HG03520 (cell line): ENCODE results near the gene GDAP1L1.
"Not testable (repeated sequence)": the region's sequence is repeated elsewhere in the genome, so short reads cannot be mapped to it uniquely, and the experiment has no call there.

Experiments used
- ATAC-seq: cut with Tn5 transposase; IDR thresholded peaks from one replicate; pipeline ENCODE4 v1.9.1; 2021; ENCODE audit warnings: mild to moderate bottlenecking, moderate library complexity; ENCODE audit not compliant: unreplicated experiment

Gene GDAP1L1

GRCh38 chr20:44299011-44299535, 52.0 kb downstream of the GDAP1L1 start:
- ATAC-seq, result not testable (repeated sequence)

GRCh38 chr20:44301285-44301684, 54.2 kb downstream of the GDAP1L1 start:
- no peak for ATAC-seq

DNA sequence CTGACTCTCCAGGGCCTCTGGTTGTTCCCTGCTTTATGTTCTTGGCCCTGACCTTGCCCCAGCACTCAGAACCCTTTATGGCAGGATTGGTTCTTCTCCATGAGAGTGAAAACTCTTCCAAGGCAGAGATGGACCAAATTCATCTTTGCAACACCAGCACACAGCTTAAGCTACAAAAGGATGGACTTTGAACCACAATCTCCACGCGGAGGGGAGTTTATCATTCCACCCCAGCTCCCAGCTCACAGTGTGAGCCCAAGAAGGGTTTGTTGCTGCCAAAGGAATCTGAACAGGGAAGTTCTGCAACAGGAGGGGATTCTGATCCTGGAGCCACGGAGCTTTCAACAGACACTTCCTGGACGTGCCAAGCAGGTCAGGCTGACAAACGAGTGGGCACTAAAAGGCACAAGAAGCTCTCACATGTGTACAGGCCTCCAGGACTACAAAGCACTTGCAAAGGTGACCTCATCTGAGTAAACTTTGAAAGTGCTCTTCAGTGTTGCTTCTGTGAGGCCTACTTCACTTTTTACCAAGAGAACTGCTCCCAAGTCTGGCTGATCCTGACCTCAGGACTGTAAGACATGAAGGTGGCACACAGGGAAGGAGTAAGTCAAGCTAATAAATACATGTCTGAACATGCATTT, 55.0 kb downstream of the GDAP1L1 start:
- ATAC-seq, result no peak

DNA sequence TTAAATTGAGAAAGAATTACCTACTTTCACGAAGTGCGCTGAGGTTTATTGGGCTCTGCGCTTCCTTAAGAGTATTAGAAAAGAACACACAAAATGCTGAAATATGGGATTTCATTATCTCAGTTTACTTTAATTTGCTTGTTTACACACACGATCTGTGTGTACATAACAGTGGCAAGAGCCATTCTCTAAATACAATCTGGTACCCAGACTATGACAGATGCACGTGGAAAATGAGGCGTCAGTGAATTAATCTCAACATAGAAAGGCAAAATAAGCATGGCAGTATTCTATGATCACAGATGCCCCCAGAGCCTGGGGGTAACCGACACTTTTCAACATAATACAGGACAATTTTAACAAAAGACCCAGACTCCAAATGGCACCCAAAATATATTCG, 55.6 kb downstream of the GDAP1L1 start:
- ATAC-seq, result no peak

DNA sequence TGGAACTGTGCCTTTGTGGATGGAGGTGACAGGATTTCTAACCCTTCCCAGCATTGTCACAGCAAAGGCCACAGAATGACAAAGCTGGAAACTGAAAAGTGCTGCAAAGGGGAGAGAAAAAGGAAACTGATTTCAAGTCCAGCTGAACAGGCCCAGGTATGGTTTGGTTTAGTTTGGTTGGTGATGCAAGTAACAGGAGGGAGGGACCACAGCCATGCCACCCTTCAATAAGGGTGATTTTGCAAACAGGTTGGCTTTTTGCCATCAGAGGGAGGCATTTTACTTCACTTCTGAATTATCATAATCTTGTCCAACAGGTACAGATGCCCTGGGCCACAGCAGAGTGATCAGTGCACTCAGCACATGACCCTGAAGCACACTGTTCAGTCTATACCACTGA, 57.3 kb downstream of the GDAP1L1 start:
- no peak for ATAC-seq

GRCh38 chr20:44306927-44307326, 59.8 kb downstream of the GDAP1L1 start:
- ATAC-seq, result no peak

GRCh38 chr20:44309763-44310663, 62.9 kb downstream of the GDAP1L1 start:
- no peak for ATAC-seq

DNA sequence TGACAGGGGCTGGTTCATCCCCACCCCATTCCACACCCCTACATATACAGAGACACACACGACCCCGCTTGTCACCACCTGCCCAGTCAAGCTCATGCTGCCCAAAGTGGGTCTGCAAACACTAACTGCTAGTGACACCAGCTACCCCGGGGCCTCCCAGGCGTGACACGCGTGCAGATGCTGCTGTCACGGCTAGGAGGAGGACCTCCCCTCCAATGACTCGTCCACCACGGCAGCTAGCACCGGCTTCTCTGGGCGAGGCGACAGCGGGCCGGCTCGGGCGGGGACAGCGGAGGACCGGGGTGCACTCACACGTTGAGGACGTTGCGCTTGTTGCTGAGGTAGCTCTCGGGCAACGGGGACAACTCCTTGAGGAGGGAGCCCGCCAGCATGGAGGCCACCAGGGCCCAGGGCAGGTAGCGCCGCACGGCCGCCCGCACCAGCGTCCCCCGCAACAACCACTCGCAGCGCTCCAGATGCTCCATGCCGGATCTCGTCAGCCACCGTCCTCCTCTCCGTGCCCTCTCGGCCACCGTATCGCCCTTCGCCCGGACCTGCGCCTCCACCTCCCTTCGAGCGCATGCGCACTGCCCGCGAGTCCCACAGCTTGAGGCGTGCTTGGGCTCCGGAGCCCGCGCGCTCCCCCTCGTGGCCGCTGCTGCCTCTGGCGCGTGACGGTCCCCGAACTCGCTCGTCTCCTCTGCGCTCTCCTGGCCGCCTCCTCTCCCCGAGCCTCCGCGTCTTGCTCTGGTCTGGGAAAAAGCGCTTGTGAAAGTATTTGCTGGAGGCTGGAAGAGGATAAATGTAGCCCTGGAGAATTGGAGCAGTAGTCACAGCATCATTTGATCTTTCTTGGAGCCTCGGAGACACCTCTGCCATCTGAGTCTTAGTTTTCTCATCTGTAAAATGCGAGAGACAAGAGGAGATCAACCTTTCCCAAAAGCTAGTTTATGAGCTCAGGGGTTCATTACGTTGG, 63.8 kb downstream of the GDAP1L1 start, which contains the start of gene FITM2:
TSS of gene FITM2 (minus strand) at position 539 of the 976 bp plus-strand sequence. CDS start at position 485, 54 bp downstream.
- ATAC-seq, result peak; percentile 86

DNA sequence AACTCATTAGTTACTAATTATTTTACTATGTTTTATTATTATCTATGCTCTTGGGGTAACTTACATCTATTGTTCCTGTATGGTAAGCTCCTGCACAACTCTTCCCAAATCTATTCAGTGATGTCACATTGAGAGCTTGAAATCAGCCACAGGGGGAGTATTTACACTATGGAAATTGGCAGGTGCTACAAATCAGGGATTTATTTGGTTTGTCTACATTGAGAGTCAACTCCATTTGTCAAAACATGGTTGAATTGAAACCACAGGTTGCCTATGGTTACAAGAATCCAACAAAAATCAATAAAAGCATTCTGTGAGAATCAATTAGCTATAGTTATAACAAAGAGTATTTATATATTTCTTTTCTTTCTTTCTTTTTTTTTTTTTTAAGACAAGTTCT, 67.8 kb downstream of the GDAP1L1 start:
- no peak for ATAC-seq

GRCh38 chr20:44319839-44320422, 72.8 kb downstream of the GDAP1L1 start:
- ATAC-seq, result no peak

DNA sequence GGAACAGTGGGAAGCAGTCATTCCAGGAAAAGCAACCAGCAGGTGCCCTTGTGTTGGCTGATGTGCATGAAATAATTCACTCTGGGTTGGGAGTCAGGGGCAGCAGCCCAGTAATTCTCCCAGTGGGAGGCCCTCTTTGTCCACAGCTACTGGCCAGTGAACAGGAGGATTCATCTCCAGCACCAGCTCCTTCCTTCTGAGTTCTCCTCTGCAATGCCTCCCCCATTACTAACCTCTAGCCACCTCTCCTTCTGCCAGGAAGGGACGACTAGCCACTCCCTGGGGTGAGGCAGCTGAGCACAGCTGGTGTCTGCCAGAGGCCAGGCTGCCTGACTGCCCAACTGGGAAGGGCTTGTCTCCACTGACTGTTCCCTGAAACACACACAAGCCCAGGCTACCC, 77.2 kb downstream of the GDAP1L1 start:
- ATAC-seq, result no peak

DNA sequence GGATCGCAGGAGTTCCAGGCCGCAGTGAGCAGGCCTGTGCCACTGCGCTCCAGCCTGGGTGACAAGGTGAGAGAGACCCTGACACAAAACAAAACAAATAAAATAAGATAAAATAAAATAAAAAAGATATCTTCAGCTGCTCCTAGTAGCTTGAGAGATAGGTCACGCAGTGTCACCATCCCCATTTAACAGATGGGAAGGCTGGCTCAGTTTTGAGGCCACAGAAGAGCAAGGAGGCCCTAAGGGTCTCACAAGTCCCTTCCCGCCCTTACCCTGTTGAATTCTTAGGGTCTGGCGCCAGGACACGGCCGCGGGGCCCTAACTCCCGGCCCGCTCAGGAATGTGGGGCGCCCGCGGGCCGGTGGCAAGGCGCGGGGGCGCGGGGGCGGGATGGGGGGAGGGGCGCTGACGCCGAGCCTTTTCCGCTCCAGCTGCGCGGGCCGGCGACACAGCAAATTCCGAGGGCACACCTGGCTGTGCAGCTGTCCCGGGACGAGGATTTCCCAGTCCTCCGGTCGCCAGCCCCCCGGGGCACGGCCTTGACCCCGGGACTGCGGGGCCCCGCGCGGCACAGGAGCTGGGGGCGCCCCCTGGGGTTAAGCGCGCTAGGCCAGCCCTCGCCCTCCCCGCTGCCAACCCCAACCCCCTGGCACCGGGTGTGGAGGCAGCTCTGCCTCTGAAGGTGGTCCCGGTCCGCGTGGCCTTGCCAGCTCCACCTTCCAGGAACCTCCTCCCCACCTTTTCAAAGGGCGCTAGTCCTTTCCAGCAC, 79.5 kb downstream of the GDAP1L1 start:
- ATAC-seq, result no peak

- not testable (repeated sequence) for ATAC-seq
Observed at GRCh38 chr20:44327748-44328147, 80.6 kb downstream of the GDAP1L1 start.

DNA sequence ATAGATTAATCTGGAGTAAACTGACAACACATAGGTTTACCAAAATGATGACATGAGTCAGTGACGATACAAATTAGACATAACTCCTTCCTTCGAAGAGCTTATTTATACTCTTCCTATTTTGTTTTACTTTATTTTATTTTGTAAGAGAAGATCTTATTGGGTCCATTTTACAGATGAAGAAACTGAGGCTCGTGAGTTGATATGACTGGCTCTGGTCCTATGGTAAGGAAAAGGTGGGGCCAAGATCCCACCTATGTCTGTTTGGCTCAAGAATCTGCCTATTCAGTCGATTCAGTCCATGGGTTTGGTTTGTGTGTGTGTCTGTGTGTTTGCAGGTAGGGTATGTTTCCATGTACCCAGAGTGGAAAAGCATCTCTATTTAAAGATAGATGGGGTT, 81.3 kb downstream of the GDAP1L1 start:
- ATAC-seq, result no peak
